Activated CD4-positive, CD25-positive, alpha-beta regulatory T cell (primary cell): ENCODE measurements around the gene ANKRD61.
A peak's percentile ranks its signal among the peaks of the same experiment; 100 is the strongest.
"Not testable (repeated sequence)": the region's sequence is repeated elsewhere in the genome, so short reads cannot be mapped to it uniquely, and the experiment has no call there.

Experiments used
- DNase-seq, 4 experiments: peaks; one replicate each; lab custom pipeline; 2025; lab: John Stamatoyannopoulos, UW

ANKRD61 gene

DNA sequence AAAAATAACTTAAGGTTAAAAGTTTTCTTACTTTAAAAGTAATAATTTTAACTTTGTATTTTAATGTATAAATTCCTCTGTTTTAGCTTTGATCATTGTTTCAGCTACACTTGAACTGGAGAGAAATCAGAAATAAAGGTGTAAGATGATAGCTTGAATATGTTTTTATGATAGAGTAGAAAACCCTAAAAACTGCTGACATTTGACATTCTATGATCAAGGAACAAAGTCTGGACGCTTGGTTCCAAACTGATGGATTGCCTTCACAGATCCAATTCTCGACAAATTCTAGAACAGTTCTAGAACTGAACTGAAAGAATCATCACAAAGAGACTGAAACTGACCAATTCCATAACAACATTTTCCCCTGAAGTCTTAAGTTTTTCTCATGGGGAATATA, at the start of gene ANKRD61:
ANKRD61 (plus strand) TSS at position 389 of the 400 bp plus-strand sequence; CDS start at position 389, 0 bp downstream.
- no peak for DNase-seq

DNA sequence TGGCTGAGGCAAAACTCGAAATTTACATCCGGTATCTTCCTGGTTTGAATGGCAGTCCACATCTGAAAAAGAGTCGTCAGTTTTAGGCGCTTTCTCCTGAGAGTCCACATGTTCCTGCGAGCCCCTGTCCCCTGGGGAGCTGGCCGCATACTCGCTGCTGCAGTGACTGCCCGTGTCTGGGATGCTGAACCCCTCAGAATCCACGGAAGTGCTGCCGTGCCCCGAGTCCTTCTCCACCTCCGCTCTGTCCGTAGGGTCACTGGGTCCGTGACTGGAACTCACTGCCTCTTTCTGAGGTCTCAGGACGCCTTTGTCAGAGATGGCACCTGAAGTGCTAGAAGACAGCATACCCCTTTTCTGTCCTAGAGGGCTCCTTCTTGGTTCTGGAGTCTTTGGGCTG, 44.1 kb upstream of the ANKRD61 start:
- DNase-seq = not testable (repeated sequence)

DNA sequence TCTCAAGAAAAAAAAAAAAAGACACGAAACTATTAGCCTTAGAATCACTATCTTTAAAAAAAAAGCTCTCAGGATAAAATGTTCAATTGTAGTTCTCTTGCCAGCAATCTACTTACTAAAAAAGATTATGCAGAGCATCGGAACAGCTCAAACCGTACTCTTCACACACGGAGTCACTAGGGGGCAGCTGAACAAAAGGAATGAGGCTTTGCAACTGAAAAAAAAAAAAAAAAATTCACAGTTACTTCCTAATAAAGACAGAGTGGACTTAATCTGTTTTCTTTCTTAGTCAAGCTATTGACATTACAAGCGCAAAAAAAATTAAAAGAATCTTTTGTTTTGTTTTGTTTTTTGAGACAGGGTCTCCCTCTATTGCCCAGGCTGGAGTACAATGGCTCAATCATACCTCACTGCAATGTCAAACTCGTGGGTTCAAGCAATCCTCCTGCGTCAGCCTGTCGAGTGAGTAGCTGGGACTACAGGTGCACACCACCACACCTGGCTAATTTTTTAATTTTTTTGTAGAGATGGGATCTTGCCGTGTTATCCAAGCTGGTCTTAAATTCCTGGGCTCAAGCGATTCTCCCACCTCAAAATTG, 33.9 kb upstream of the ANKRD61 start:
- peak in 1 of 4 experiments; percentile 17 for DNase-seq

DNA sequence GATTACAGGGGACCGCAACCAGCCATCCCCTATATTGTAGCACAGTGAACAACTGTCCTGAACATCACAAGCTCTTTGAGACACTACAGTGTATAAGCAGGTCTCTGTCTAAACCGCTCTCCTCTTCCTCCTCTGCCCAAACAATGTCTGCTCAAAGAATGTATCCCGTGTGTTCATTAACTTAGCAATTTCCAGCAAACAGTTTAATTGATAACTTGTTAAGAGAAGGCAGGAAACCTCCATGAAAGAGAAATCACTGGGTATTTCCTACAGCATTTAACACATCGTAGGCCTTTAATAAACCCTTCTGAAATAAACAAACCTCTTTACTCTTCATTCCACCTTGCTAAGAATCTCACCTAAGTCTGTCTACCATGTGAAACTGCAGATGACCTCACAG, 23.8 kb upstream of the ANKRD61 start:
- DNase-seq = no peak

DNA sequence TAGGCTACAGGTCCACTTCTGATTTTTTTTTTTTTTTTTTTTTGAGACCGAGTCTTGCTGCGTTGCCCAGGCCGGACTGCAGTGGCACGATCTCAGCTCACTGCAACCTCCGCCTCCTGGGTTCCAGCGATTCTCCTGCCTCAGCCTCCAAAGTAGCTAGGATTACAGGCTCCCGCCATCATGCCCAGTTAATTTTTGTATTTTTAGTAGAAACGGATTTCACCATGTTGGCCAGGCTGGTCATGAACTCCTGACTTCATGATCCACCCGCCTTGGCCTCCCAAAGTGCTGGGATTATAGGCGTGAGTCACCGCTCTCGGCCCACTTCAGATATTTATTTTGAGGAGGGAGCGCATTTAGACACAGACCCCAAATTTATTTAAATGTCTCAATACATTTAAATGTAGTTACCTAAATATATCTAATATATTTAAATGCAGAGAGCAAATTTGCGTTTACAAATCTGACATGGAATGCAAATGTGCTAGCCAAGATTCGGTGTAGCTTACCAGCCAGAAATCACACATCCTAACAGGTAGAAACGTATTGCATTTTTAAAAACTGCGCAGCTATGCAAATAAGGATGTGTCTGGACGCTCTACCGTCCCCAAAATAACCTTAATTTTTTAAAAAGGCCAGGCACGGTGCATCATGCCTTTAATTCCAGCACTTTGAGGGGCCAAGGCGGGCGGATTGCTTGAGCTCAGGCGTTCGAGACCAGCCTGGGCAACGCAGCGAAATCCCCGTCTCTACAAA, 23.2 kb upstream of the ANKRD61 start:
- DNase-seq = not testable (repeated sequence)

DNA sequence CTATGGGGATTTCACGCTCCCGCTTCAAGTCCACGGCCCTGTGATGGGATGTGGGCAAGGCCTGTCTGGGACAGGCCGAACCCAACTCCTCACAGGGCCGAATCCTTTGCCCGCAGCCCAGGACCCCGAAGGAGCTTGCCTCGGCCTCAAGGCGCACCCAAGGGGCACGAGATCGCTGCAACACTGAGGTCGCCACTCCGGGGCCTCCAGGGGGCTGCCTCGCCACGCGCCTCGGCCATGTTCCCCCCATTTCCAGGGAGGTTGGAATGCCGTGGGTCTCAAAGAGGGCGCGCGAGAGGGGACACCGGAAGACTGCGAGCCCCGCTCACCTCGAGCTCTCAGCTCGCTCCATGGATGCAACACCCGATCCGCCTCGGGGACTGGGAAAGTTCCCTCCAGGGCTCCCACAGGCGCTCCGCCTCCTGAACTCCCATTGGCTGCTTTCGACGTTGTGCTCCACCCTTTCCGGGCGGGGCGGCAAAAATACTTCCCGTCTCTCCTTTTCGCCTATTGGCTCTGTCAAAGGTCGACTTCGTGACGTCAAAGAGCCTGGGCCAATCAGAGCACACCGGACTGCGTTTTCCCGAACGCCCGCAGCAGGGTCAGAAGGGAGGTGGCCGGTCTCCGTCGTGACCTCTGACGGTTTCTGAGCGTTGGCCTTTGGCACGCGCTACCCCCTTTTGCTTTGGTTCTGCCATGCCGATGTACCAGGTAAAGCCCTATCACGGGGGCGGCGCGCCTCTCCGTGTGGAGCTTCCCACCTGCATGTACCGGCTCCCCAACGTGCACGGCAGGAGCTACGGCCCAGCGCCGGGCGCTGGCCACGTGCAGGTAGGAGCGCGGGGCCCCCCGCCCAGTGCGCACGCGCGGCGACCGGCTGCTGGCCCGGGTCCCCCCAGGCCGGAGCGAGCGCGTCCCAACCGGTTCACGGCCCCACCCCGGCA, 22.2 kb upstream of the ANKRD61 start, which contains the start of the genes AIMP2 and PMS2:
AIMP2 (plus strand) TSS at position 605 of the 944 bp plus-strand sequence; CDS start at position 697, 92 bp downstream.
PMS2 (minus strand) TSS at position 382 of the 944 bp plus-strand sequence; CDS start at position 352, 30 bp downstream.
- DNase-seq = peak; percentile 88 to 89 (median 88)

DNA sequence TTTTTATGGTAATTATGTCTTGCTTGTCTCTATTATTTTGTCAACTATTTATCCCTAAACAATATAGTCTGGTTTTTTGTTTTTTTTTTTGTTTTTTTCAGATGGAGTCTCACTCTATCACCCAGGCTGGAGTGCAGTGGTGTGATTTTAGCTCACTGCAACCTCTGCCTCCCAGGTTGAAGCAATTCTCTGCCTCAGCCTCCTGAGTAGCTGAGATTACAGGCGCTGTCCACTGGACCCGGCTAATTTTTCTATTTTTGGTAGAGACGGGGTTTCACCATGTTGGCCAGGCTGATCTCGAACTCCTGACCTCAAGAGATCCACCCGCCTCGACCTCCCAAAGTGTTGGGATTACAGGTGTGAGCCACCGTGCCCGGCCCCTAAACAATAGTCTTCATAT, 20.8 kb upstream of the ANKRD61 start:
- DNase-seq = not testable (repeated sequence)

DNA sequence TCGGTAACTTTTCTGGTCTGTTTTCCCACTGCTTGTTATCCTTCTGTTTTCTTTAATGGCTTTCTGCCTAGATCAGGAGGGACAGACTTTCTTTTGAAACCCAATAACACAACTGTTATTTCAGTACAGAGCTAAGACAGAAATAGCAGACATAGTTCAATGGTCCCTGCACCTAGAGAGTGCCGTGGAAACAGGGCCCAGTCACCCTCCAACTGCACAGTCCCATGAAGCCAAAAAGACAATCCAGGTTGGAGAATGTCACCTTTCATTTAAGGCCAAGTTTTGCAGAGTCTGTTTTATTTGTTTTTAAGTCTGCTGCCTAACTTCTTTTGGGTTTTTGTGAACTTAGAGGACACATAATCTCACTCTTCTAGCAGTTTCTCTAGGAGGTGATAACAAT, 19.6 kb upstream of the ANKRD61 start:
- no peak for DNase-seq

DNA sequence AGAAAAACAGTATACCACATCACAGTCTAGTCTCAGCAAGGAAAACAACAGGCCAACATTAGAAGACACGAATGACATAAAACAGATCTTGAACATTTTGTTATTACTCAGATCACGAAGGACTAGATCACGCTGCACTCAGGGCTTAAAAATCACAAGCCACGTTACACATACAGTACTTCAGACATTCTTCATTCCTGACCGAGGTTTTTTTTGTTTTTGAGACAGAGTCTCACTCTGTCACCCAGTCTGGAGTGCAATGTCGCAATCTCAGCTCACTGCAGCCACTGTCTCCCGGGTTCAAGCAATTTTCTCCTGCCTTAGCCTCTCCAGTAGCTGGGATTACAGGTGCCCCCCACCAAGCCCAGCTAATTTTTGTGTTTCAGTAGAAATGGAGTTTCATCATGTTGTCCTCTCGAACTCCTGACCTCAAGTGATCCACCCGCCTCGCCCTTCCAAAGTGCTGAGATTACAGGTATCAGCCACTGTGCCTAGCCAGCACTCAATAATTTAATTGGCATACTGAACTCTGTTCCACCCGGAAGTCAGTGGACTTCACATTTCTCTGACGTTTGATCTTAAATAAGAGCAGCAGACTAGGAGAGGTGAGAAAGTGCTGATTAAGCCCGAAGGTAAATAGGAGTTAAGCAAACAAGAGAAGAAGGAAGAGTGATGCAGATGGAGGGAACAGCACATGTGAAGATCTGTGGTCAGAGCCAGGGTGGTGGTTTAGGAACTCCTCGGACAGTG, 18.6 kb upstream of the ANKRD61 start:
- no peak for DNase-seq

DNA sequence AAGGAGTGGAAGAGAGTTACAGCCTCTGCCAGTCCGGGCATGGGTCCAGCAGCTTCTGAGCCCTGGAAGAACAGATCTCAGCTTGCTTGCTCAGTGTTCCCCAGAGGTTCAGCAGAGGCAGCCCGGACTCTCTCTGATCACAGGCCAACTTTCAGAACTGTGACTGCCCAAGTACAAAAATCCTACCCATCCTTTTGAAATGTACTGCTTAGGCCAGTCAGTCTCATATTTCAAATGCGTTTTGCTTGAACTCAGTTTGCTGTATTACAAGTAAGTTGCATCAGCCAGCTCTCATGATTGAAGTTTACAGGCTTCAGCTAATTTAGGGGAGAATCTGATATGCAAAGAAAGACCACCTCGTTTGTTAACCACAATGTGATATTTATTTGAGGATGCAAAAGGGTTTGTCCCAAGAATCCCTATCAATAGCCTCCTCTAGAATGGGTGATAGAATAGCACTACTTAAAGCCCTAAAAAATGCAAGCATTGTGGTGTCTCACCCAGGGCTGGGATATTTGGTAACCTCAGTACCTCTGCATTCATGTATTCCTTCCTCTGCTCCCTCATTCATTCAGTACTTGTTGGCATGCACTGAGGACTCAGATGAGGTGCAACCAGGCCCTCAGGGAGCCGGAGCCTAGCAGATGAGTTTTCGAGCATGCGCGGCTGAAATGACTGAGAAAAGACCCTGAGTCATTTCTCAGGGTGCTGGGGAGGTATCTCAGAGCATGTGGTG, 15.1 kb upstream of the ANKRD61 start:
- DNase-seq = no peak

DNA sequence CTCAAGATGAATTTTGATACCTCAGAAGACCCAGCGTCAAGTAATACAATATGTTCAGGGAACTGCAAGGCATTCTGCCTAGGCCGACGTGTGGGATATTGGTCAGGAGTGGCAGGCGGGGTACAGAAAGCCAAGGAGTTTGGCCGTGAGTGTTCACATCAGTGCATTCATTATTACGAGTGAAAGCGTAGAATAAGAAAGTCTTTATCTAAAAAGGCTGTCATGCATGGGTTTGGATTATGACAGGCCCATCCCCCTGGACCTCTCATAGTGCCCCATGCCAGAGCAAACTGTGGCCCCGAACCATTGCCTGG, 14.6 kb upstream of the ANKRD61 start:
- no peak for DNase-seq

DNA sequence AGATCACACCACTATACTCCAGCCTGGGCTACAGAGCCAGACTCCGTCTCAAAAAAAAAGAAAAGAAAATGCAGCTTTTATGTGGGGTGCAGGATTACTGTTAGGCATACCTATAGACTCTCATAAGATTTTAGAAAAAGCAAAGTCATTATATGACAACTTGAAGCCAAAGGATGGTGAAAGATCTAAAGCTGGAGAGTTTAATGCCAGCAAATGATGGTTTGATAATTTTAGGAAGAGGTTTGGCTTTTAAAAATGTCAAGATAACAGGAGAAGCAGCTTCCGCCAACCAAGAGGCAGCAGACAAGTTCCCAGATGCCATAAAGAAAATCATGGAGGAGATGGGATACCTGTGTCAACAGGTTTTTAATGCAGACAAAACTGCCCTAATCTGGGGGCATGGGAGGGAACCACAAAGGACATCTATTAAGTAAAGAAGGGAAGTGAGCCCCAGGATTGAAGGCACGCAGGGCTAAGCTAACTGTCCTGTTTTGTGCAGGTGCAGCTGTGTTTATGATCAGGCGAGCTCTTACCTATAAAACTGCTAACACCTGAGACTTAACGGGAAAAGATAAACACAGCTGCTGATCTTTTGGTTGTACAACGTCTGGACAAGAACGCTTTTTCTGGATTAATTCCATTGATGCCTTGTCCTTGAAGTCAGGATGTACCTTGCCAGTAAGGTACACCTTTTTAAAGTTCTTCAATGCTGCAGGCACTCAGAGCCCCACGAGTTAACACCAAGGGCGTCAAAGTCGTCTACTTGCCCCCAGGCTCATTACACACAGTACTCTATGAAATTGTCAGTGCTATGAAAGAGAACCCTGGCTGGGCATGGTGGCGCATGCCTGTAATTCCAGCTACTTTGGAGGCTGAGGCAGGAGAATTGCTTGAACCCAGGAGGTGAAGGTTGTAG, 10.5 kb upstream of the ANKRD61 start:
- no peak for DNase-seq

DNA sequence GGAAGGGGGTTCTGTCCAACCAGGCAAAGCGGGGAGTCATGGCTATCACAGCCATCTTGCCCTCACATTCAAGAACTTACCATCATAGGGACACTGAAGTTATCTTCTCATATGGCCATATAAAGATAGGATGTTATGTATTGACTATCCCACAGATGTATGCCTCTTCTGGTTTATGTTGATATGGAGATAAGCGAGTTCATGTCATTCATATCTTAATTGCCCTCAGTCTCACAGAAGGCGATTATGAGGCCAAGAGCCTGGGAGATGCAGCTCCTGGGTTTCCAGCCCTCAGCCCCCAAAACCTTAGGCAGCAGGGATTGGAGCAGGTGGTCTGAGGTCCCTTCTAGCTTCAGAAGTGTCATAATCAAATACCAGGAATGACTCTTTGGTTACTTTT, 8.5 kb upstream of the ANKRD61 start:
- no peak for DNase-seq

DNA sequence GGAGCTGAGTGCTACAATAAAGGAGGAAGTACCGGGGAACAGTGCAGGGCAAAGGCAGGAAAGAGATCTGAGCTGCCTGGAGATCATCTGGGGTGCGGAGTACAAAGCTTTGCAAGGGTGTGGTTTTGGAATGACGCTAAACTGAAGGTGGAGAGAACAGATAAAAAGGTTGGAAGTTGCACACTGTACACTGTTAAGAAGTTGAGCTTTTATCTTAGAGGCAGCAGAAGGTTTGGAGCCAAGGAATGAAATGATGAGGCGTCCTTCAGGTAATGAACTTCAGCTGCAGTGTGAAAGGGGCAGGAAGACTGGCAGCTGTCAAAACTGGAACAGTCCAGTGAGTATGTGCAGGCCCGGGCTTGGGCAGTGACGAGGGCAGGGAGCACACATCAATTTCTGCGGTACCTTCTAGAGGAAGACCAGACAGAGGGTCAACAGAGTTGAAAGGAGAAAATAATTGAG, 7.2 kb upstream of the ANKRD61 start:
- DNase-seq = no peak

DNA sequence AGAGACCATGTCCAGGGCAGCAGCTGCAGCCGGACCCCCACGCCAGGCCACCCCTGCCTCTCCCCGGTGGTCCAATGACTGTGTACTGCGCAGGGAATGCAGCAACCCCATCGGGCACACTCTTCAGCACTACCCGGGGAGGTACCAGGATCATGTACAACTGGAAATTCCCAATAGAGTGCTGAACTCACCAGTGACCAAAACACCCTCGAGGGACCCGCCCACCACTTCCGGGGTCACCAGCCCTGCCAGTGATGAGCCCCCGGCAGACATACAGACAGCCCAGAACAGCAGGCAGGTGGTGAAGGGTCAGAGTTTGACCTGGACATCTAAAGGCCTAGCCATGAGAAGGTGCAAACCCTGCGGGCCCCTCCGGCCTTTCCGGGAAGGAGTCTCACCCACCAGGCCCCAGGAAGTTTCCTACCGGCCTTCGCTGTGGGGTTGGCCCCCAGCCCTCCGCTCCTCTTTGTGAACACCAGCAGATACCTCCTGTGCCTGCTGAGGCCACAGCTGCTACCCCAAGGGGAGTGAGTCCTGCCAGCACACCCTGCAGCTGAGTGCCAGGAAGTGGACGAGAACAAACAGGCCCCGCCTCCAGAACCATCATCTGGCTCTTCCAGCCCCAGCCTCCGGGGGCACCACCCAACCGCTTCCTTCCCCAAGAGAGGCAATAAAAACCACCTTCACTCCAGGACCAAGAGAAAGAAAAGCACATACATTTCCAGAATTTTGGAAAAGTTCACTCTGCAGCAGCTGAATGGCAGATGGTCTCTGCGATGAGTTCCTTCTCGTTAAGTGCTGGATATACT, 5.0 kb upstream of the ANKRD61 start:
- peak; percentile 9 to 53 (median 34) for DNase-seq

DNA sequence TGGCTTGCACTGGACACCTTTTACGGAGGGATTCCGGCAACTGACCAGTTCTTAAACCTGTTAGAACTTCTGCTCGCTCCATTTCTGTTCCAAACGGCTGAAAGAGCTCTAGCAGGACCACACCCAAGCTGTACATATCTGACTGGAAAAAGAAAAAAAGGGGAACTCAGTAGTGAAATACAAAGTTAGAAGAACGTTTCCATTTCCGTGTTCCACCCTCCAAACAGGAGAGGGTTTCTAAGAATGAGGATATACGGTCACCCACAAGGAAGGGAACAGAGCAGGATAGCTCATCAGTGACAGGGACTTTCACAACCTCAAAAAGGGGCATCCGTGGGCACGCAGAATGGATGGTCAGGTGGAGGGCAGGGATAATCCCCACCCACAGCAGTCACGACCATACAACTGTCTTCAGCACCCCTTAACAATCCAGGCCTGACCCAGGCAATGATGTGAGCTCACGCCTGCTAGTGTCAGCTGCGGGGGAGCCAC, 4.3 kb upstream of the ANKRD61 start:
- DNase-seq = no peak

DNA sequence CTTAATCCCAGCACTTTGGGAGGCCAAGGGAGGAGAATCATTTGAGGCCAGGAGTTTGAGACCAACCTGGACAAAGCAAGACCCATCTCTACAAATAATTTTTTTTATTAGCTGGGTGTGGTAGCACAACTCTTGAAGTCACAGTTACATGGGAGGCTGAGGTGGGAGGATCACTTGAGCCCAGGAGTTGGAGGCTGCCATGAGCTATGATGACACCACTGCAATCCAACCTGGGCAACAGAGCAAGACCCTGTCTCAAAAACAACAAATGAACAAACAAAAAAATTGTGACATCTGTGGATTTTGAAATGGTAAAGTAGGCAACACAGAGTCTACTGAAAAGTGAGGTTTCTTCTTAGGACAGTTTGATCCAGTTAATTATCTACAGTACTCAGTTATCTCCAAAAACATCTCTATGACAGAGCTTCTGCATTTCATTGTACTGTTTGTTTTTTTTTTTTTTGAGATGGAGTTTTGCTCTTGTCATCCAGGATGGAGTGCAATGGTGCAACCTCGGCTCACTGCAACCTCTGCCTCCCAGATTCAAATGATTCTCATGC, 3.3 kb upstream of the ANKRD61 start:
- DNase-seq = no peak

DNA sequence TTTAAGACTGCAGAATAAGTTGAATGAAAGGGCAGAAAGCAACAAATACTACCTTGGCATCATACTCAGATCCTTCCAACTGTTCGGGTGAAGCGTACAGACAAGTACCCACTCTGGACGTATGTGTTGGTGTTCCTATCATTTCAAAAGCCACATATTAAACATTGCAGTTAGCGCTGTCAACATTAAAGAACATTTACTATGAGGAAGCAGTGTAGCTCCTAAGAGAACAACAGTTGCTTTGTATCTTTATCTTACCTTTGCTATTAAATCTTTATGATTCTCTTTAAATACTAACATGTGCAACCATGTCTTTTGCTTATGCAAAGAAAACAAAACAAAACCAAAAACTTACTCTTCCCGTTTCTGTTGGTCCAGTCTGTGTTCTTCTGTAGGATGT, 2.6 kb upstream of the ANKRD61 start:
- DNase-seq = no peak
